ENCODE data around the gene DBX2.
"Not testable (repeated sequence)": the region's sequence is repeated elsewhere in the genome, so short reads cannot be mapped to it uniquely, and the experiment has no call there.

Gene DBX2

GRCh38 chr12:45050751-45051571, at the start of gene DBX2:
DBX2 (minus strand) TSS chr12:45051099; CDS start chr12:45050927, 172 bp downstream.
- no peak for DNase-seq (ENCODE audit: low read depth)

DNA sequence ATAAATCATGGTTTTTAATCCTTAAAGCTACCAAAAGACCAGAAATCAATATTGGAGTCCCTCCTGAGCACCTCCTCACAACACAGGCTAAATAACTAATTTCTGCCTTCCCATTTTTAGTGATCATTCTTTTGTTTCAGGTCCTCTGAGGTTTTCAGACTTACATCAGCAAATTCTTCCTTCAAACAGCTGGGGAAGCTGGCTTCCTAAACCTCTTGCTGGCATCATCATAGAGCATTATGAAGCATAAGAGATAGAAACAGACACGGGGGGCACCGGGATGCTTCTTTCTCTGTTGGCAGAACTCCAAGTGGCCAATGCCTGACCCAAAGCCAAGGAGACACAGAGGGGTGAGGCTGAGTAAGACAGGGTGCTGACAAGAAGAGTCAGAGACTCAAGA, 47.9 kb upstream of the DBX2 start:
- no peak for DNase-seq (ENCODE audit: low read depth)

GRCh38 chr12:45095417-45095816, 44.5 kb upstream of the DBX2 start:
- DNase-seq (ENCODE audit: low read depth): not testable (repeated sequence)

GRCh38 chr12:45093051-45093450, 42.2 kb upstream of the DBX2 start:
- no peak for DNase-seq (ENCODE audit: low read depth)

DNA sequence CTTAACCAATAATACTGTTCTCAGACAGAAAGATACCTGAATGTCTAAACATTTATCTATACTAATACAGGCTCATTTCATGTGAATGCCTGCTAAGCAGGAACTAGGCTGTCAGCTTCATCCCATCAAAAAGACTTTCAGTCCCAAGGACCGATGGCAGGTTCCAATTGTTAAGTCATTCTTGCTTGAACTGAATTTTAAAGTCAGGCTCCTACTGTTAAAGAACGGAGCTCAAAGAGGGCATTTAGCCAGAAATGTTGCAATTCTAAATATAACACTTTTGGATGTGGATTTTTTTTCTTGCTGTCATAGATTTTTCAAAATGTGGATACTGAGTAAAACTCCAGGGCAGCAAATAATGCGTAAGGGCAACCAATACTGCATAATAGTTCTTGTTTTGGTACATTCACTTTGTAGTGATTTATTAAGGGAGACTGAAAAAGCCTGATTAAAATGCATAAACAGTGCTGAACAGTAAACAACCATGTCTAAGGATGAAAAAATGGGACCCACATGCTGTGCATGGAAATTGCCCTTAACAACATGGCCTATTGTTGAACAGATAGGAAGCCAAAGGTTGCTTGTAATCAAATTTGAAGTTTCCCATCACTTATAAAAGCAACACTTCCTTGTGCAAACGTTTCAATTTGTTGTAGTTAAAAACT, 38.6 kb upstream of the DBX2 start:
- DNase-seq (ENCODE audit: low read depth): no peak

GRCh38 chr12:45088608-45089007, 37.7 kb upstream of the DBX2 start:
- DNase-seq (ENCODE audit: low read depth): no peak

DNA sequence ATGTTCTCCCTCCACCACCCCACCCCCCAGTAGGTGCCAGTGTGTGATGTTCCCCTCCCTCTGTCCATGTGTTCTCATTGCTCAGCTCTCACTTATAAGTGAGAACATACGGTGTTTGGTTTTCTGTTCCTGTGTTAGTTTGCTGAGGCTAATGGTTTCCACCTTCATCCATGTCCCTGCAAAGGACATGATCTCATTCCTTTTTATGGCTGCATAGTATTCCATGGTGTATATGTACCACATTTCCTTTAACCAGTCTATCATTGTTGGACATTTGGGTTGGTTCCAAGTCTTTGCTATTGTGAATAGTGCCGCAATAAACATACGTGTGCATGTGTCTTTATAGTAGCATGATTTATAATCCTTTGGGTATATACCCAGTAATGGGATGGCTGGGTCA, 33.3 kb upstream of the DBX2 start:
- not testable (repeated sequence) for DNase-seq (ENCODE audit: low read depth)

DNA sequence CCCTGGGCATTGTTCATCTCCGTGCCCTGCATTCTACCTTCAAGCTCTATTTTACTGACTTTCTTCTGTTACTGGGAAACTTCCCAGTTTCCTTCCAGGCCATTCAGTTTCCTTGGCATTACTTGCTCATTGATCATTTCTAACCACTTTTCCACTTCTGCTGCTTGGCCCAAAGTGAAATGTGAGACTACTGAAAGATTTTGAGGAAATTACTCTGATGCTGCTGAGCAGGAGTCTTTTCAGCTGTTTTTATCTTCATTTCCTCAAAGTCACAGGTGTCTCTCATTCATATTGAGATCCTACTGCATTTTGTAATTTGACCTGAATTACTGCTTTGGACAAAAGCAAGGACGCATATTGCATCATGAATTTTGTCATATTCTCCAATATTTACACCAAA, 26.4 kb upstream of the DBX2 start:
- DNase-seq (ENCODE audit: low read depth): no peak

- no peak for DNase-seq (ENCODE audit: low read depth)
Measured at GRCh38 chr12:45076417-45077026, 25.6 kb upstream of the DBX2 start.

DNA sequence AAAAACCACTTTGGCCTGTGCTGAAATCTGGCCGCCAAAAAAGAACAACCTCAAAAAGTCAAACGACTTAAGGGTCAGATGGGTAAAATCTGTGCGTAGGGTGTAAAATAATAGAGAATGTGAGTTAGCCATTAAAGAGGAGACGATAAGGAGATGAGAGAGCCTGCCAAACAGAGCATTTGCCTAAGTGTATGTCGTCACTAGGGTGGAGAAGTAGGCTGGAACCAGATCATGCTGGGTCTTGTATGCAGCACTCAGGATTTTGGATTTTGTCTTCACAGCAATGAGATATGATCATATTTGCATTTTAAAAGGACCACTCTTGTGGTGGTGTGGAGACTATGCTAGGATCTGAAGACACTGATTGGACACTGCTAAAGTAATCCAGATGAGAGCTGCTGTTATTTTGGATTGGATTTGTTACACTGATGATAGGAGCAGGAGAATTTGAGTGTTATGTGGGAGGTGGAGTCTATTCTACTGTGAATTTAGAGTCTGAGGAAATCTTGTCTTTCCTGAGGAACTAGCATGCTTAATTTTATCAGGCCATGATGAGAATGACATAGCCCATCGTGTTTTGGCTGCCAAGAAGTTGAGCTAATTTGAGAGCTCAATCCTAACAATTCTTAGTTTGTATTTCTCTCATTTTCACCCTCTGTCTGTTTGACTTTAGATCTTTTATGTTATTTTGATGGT, 24.8 kb upstream of the DBX2 start:
- no peak for DNase-seq (ENCODE audit: low read depth)

DNA sequence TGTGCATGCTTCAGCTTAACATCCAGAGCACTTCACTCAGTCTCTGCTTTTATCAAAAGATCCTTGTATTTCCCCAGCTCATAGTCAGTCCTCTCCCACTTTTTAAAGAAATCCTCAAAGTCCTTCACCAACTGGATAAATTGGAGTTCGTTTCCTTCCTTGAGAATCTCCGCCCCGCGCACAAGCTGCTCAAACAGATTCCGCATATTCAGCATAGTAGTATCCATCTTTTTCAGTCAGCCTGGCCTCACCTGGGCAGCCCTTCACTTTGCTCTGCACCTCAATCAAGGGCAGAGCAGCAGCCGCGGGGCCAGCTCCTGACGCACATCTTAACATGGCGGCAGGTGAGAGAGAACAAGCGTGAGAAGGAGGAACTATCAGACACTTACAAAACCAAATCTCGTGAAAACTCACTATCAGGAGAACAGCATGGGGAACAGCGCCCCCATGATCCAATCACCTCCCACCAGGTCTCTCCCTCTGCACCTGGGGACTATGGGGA, 14.3 kb upstream of the DBX2 start:
- no peak for DNase-seq (ENCODE audit: low read depth)

DNA sequence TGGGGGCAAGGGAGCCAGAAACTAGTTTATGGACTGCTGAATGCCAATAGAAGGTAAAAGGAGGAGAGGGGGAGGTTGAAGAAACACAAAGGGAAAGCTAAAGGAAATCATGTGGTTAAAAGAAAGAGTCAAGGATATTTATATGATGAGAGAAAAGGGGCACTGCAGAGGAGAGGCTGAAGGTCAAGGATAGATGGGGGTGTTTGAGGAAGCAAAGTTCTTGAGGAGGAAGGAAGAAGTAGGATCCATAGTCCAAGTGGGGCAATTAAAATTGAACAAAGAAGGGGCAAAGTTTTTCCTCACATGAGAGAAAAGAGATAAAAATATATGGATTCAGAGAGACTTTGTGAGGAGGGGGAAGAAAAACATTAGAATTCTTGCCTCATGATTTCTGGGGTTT, 10.1 kb upstream of the DBX2 start:
- no peak for DNase-seq (ENCODE audit: low read depth)

DNA sequence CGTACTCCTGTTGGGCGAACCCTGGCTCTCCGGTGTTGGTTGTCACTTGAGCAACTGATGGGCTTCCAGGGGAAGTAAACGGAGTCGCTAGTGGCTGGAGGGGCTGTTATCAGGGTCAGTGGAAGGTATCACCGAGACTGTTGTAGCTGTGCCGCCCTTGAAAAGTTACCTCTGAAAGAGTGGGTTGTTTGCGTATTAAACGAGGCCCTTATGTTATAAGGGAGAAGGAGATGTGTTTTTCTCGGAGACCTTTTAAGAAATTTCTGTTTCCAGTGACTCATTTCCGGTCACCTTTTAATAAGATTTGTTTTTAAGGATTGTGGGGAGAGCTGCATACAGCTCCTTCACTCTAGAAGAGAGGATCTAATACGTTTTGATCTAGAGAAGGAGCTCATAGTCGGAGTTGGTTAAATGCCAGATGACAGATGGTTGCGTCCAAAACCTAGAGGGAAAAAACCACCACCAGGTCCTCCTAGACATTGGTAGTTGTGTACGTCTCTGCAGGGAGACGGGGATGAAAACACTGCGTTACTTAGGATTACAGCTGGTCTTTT, 750 bp upstream of the DBX2 start:
- no peak for DNase-seq (ENCODE audit: low read depth)

DNA sequence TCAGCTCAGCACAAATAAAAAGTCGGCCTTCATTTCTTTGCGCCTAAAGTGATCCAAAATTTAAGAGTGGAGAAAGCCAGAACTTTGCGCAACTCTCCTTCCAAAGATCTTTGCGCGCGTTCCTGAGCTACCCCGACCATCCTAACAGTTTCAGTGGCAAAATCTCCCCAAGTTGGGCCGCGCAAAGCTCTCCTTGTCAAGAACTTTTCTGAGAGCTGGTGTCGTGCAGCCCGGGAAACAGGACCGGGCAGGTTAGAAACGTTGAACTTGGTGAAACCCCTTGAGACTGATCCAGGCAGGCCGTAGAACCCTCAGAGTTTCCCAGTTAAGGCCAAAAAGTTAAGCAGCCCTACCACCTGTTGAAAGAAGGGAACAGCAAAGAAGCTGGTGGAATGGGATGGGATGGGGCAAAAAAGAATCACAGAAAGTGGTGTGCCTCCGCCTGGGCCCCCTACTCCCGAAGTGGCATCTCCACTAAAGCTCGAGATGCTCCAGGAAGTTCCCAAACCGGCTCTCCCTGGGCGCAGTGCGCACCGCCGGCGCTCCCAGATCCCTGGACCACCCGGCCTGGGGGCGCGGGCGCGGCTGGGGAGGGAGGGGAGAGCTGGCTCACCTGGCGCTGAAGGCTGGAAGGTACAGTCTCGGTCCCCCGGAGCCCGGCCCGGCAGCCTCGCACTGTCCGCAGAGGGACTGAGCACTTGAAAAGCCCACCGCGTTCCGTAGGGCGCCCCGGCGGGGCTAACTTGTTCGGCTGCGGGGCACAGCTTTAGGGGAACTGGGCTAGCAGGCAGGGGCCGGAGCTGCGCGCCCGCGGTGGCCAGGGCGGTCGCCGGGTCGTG, 768 bp downstream of the DBX2 start:
- no peak for DNase-seq (ENCODE audit: low read depth)

GRCh38 chr12:45042599-45042998, 8.3 kb downstream of the DBX2 start:
- DNase-seq (ENCODE audit: low read depth): no peak

DNA sequence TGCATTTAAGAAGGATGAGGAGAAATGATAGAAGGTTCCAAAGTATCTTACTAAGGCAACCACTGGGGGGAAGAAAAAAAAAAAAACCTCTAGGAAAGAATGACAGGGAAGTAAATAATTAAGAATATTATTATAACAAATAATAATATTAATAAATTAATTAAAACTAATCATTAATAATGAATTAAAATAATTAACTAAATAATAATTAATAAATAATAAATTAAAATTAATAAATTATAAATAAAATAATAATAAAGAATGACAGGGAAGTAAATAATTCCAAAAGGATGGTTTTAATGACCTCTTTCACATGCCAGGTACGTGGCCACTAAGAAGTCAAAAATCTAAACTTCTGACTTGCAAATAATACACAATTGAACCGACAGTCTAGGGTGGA, 9.9 kb downstream of the DBX2 start:
- DNase-seq (ENCODE audit: low read depth): no peak

- DNase-seq (ENCODE audit: low read depth): no peak
Measured at GRCh38 chr12:45039757-45040156, 11.1 kb downstream of the DBX2 start.

- DNase-seq (ENCODE audit: low read depth): no peak
Measured at GRCh38 chr12:45034861-45035265, 16.0 kb downstream of the DBX2 start.

GRCh38 chr12:45017916-45018315, 33.0 kb downstream of the DBX2 start:
- no peak for DNase-seq (ENCODE audit: low read depth)

- DNase-seq (ENCODE audit: low read depth): no peak
Measured at GRCh38 chr12:45014396-45014795, 36.5 kb downstream of the DBX2 start.

DNA sequence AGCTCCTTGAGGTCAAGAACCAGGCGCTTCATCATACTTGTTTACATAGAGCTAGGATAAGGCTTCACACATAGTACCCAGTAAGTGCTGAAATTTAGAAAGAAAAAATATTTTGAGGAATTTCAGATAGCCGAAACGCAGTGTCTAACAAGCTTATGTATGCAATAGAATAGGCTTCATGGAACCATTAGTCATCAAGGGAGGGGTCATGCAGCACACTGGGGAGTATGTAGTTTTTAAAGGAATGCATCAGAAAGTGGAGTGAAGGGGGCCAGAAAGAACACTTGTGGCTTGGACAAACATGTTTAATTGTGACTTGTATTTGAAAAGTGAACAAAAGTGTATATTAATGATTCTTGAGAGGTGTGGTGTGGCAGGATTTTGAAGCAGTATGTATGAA, 38.1 kb downstream of the DBX2 start:
- DNase-seq (ENCODE audit: low read depth): no peak
